HepG2 (cell line): ENCODE results near the gene PRPF38A.

ENCODE experiments used
- MAFF ChIP-seq: IDR thresholded peaks from 2 replicates; pipeline ENCODE4 v1.6.1; 2011; ENCODE audit warnings: low read depth, low read length, improper control_type of control experiment
- MXI1 ChIP-seq: IDR thresholded peaks from 3 replicates; pipeline ENCODE4 v1.6.1; 2012; ENCODE audit warnings: low read depth, low read length, inconsistent platforms, borderline replicate concordance
- PAX8 ChIP-seq: sonication (generic); formaldehyde crosslinking; IDR thresholded peaks from 2 replicates; pipeline ENCODE4 v1.8.0; 2022; ENCODE audit warnings: mild to moderate bottlenecking, missing genetic modification reagents, borderline replicate concordance
- POLR2A ChIP-seq, 2 experiments: IDR thresholded peaks; 2 replicates each; pipeline ENCODE4 v1.6.1; 2011; ENCODE audit warnings: low read depth in 2 of 2, low read length in 2 of 2, mild to moderate bottlenecking in 1 of 2, moderate library complexity in 1 of 2; ENCODE audit not compliant: insufficient read depth in 1 of 2
- POLR2AphosphoS5 ChIP-seq: IDR thresholded peaks from 2 replicates; pipeline ENCODE4 v1.6.1; 2012; ENCODE audit warnings: low read depth, low read length
- SP1 ChIP-seq, 2 experiments: fragments of 450-650 bp in 1 of 2; sonication (generic) in 1 of 2; formaldehyde crosslinking in 1 of 2; IDR thresholded peaks; 2 replicates each; pipeline versions ENCODE4 v1.4.0 to v1.6.1; 2016 to 2020; ENCODE audit warnings: missing genetic modification reagents in 1 of 2
- SRY ChIP-seq: sonication (generic); formaldehyde crosslinking; IDR thresholded peaks from 2 replicates; pipeline ENCODE4 v1.8.0; 2022; ENCODE audit warnings: mild to moderate bottlenecking, missing genetic modification reagents
- TRIM24 ChIP-seq: sonication (generic); formaldehyde crosslinking; IDR thresholded peaks from 2 replicates; pipeline ENCODE4 v1.8.0; 2022; ENCODE audit warnings: mild to moderate bottlenecking, missing genetic modification reagents
- ZNF253 ChIP-seq: sonication (generic); formaldehyde crosslinking; IDR thresholded peaks from 2 replicates; pipeline ENCODE4 v1.8.0; 2022; ENCODE audit warnings: mild to moderate bottlenecking, missing genetic modification reagents, borderline replicate concordance
- TF ChIP-seq, protein P1 (sequence below): conservative IDR thresholded peaks from 2 replicates; pipeline ENCODE4 v1.6.1; 2018; ENCODE audit warnings: missing genetic modification reagents
- TF ChIP-seq, protein P2 (sequence below): sonication (generic); formaldehyde crosslinking; IDR thresholded peaks from 2 replicates; pipeline ENCODE4 v1.5.0; 2020; ENCODE audit warnings: mild to moderate bottlenecking, missing genetic modification reagents, moderate library complexity
- TF ChIP-seq, protein P3 (sequence below): sonication (generic); formaldehyde crosslinking; IDR thresholded peaks from 2 replicates; pipeline ENCODE4 v1.9.0; 2022; ENCODE audit warnings: missing genetic modification reagents, mild to moderate bottlenecking, borderline replicate concordance

DNA sequence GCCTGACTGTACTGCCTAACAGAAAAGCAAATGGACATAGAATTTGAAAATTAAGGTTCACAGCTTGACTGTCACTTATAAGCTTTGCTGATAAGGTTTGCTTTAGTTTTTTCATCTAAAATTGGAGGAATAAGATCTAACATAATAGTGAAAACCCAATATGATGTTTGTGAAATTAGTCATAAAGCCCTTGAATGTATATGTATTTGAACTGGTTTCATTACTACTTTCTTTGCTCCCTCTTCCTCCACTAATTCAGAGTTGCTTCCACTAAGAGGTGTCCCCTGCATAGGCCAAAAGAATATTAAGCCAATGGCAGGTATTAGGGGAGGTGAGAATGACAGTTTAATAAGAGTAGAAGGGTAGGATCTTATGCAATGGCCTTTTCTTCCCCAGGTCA lies 10.5 kb downstream of the PRPF38A start:
- TF ChIP-seq, protein P1, sequence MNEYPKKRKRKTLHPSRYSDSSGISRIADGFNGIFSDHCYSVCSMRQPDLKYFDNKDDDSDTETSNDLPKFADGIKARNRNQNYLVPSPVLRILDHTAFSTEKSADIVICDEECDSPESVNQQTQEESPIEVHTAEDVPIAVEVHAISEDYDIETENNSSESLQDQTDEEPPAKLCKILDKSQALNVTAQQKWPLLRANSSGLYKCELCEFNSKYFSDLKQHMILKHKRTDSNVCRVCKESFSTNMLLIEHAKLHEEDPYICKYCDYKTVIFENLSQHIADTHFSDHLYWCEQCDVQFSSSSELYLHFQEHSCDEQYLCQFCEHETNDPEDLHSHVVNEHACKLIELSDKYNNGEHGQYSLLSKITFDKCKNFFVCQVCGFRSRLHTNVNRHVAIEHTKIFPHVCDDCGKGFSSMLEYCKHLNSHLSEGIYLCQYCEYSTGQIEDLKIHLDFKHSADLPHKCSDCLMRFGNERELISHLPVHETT (CRISPR knock-in tag) = no peak
- TF ChIP-seq SP1 (IDR thresholded peaks at IDR 0.05) (no peak), SP1 (CRISPR knock-in tag; IDR thresholded peaks at IDR 0.05) (no peak), SRY (CRISPR knock-in tag) (no peak), ZNF253 (CRISPR knock-in tag) (no peak), TRIM24 (CRISPR knock-in tag) (no peak), POLR2A (IDR thresholded peaks at IDR 0.05; ENCODE audit: insufficient read depth in 1 of 2, low read depth in 2 of 2, low read length in 2 of 2) (no peak), MXI1 (no peak), PAX8 (no peak), POLR2AphosphoS5 (no peak), MAFF (no peak)
- TF ChIP-seq, protein P2, sequence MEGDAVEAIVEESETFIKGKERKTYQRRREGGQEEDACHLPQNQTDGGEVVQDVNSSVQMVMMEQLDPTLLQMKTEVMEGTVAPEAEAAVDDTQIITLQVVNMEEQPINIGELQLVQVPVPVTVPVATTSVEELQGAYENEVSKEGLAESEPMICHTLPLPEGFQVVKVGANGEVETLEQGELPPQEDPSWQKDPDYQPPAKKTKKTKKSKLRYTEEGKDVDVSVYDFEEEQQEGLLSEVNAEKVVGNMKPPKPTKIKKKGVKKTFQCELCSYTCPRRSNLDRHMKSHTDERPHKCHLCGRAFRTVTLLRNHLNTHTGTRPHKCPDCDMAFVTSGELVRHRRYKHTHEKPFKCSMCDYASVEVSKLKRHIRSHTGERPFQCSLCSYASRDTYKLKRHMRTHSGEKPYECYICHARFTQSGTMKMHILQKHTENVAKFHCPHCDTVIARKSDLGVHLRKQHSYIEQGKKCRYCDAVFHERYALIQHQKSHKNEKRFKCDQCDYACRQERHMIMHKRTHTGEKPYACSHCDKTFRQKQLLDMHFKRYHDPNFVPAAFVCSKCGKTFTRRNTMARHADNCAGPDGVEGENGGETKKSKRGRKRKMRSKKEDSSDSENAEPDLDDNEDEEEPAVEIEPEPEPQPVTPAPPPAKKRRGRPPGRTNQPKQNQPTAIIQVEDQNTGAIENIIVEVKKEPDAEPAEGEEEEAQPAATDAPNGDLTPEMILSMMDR = no peak
- TF ChIP-seq, protein P3, sequence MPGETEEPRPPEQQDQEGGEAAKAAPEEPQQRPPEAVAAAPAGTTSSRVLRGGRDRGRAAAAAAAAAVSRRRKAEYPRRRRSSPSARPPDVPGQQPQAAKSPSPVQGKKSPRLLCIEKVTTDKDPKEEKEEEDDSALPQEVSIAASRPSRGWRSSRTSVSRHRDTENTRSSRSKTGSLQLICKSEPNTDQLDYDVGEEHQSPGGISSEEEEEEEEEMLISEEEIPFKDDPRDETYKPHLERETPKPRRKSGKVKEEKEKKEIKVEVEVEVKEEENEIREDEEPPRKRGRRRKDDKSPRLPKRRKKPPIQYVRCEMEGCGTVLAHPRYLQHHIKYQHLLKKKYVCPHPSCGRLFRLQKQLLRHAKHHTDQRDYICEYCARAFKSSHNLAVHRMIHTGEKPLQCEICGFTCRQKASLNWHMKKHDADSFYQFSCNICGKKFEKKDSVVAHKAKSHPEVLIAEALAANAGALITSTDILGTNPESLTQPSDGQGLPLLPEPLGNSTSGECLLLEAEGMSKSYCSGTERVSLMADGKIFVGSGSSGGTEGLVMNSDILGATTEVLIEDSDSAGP (CRISPR knock-in tag) = no peak
